Nephron (organoid): Measurements from ENCODE around the gene FBXO45.
"Not testable (repeated sequence)": the region's sequence is repeated elsewhere in the genome, so short reads cannot be mapped to it uniquely, and the experiment has no call there.

Source experiments
- H3K27ac Mint-ChIP-seq, 3 experiments: 2 replicates each; pipeline ENCODE4 v1.8.0; 2020; ENCODE audit warnings: mixed read lengths in 3 of 3, mild to moderate bottlenecking in 2 of 3, moderate library complexity in 1 of 3
- H3K27me3 Mint-ChIP-seq: 2 replicates; pipeline ENCODE4 v1.8.0; 2021; ENCODE audit warnings: low read depth, mild to moderate bottlenecking, moderate library complexity, mixed read lengths
- H3K36me3 Mint-ChIP-seq: 2 replicates; pipeline ENCODE4 v1.8.0; 2020; ENCODE audit warnings: low read depth, mixed read lengths
- H3K4me1 Mint-ChIP-seq: 2 replicates; pipeline ENCODE4 v1.8.0; 2020; ENCODE audit warnings: mixed read lengths
- H3K4me3 Mint-ChIP-seq, 3 experiments: 2 replicates each; pipeline ENCODE4 v1.8.0; 2020; ENCODE audit warnings: mild to moderate bottlenecking in 3 of 3, mixed read lengths in 3 of 3, moderate library complexity in 2 of 3
- H3K9me3 Mint-ChIP-seq: 2 replicates; pipeline ENCODE4 v1.8.0; 2020; ENCODE audit warnings: mixed read lengths
- CTCF ChIP-seq, 3 experiments: fragments of 200-600 bp; sonication (generic); IDR thresholded peaks; one replicate each; pipeline ENCODE4 v1.5.0; 2021; ENCODE audit warnings: antibody characterized with exemption in 3 of 3; ENCODE audit not compliant: unreplicated experiment in 3 of 3

FBXO45 gene

DNA sequence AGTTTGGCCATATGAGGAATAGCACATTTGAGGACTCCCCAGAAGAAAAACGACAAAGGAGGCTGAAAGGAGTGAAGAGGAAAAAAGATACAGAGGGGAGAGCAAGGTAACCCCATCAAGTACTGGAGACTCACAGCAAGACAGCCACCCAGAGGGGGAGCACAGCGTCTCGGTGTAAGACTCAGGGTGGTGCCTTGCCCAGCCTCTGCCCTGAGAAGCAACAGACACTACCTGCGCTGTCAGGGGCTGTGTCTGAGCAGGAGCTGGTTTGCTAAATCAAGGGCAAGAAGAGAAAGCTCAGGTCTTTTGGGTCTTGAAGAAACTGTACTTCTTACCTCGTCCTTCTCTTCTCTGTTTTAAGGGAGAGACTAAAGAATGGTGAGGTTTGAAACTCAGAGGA is 27.9 kb downstream of the FBXO45 start:
- H3K9me3 Mint-ChIP-seq = no peaks in the 10 kb centered on the region
- TF ChIP-seq CTCF (IDR thresholded peaks at IDR 0.05; ENCODE audit: unreplicated experiment in 3 of 3) = no peak
- no peaks in the 10 kb centered on the region for H3K36me3 Mint-ChIP-seq
- no peaks in the 10 kb centered on the region for H3K4me1 Mint-ChIP-seq
- H3K27ac Mint-ChIP-seq = no peak overlapping the region
- no peak overlapping the region for H3K4me3 Mint-ChIP-seq
- H3K27me3 Mint-ChIP-seq = no peaks in the 10 kb centered on the region

DNA sequence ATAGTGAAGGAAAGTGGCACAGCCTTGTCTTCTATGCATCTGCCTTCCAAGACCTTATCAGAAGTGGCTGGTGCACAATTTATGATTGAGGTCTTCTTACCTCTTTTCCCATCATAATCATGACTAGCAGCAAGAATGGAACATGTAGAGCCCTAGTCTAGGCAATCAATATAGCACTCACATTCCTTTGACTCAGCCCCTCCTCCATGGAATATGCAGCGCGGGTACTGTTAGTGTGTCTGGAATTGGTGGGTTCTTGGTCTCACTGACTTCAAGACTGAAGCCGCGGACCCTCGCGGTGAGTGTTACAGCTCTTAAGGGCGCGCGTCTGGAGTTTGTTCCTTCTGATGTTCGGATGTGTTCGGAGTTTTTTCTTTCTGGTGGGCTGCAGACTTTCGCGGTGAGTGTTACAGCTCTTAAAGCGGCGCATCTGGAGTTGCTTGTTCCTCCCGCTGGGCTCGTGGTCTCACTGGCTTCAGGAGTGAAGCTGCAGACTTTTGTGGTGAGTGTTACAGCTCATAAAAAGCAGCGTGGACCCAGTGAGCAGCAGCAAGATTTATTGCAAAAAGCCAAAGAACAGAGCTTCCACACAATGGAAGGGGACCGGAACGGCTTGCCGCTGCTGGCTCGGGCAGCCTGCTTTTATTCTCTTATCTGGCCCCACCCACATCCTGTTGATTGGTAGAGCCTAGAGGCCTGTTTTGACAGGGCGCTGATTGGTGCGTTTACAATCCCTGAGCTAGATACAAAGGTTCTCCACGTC is 29.7 kb downstream of the FBXO45 start:
- H3K4me3 Mint-ChIP-seq, H3K4me1 Mint-ChIP-seq, H3K27me3 Mint-ChIP-seq, H3K9me3 Mint-ChIP-seq, H3K27ac Mint-ChIP-seq, H3K36me3 Mint-ChIP-seq: not testable (repeated sequence)

GRCh38 chr3:196599734-196600128 is 31.3 kb downstream of the FBXO45 start:
- TF ChIP-seq CTCF (IDR thresholded peaks at IDR 0.05; ENCODE audit: unreplicated experiment in 3 of 3) = no peak
- no peaks in the 10 kb centered on the region for H3K4me1 Mint-ChIP-seq

GRCh38 chr3:196600359-196600758 is 31.9 kb downstream of the FBXO45 start:
- peaks cover 4% of the 10 kb centered on the region for H3K27me3 Mint-ChIP-seq
- no peaks in the 10 kb centered on the region for H3K36me3 Mint-ChIP-seq
- H3K4me3 Mint-ChIP-seq = no peak overlapping the region
- no peaks in the 10 kb centered on the region for H3K4me1 Mint-ChIP-seq
- no peak overlapping the region for H3K27ac Mint-ChIP-seq
- H3K9me3 Mint-ChIP-seq = no peaks in the 10 kb centered on the region
- TF ChIP-seq CTCF (IDR thresholded peaks at IDR 0.05; ENCODE audit: unreplicated experiment in 3 of 3) = no peak

More at GRCh38 chr3:196599734-196600128, 31.3 kb downstream of the FBXO45 start:
- Mint-ChIP-seq H3K27me3 (peaks cover 4% of the 10 kb centered on the region), H3K27ac (no peak overlapping the region), H3K36me3 (no peaks in the 10 kb centered on the region), H3K9me3 (no peaks in the 10 kb centered on the region), H3K4me3 (no peak overlapping the region)

DNA sequence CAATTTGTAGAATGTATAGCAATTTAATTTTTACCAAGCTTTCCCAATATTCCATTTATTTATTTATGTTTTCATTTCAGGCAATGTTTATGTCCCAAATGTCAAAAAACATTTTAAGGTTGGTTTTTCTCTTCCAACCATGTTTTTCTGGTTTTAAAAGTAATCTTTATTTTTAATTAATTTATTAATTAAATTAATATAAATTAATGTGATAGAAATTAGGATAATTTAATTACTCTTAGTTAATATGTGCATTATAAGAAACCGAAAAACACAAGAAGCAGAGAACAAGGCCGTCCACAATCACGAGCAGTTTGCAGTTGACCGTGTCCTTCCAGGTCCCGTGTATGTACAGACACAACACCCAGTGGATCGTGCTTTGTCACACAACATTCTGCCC is 34.2 kb downstream of the FBXO45 start:
- Mint-ChIP-seq H3K27me3 (peaks cover 4% of the 10 kb centered on the region), H3K9me3 (no peaks in the 10 kb centered on the region), H3K27ac (no peak overlapping the region), H3K36me3 (no peaks in the 10 kb centered on the region), H3K4me3 (no peak overlapping the region), H3K4me1 (no peaks in the 10 kb centered on the region)
- TF ChIP-seq CTCF (IDR thresholded peaks at IDR 0.05; ENCODE audit: unreplicated experiment in 3 of 3) = no peak

GRCh38 chr3:196603683-196604082 is 35.2 kb downstream of the FBXO45 start:
- Mint-ChIP-seq H3K27ac (no peak overlapping the region), H3K9me3 (no peaks in the 10 kb centered on the region), H3K36me3 (no peaks in the 10 kb centered on the region), H3K4me3 (no peak overlapping the region), H3K4me1 (no peaks in the 10 kb centered on the region), H3K27me3 (peaks cover 4% of the 10 kb centered on the region)
- no peak for TF ChIP-seq CTCF (IDR thresholded peaks at IDR 0.05; ENCODE audit: unreplicated experiment in 3 of 3)
